ENCODE measurements around the gene GCSAM. TPM values are rescaled to one million over a fixed set of nuclear protein-coding genes. Genes with fewer than 3 reads are reported as not detected.

The GCSAM gene
- total RNA-seq, 1 experiment from 2014 or later: not detected

DNA sequence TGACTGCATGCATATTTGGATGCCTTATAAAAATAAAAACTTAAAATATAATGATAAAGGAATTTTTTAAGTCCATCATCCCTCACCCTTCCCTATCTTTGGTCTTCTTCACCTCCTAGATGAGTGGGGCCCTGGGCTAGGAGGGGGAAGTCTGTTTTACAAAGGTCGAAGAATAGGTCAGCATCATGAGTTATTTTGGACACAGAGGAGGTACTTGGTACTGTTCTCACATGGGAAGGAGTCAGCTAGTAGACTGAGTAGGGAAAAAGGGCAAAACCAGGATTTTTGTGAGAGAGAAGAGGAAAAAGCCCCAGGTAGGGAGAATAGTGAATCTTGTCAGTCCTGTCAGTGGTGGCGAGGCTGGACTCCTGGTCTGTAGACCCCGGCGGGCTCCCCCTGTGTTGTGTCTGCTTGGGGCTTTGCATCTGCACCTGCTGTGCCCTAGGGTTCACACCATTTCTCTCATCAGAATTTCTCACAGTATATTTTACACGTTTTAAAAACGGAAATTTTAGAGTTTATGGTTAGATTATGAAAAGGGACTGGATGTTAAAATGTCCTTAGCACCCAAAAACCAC is 17.2 kb downstream of the GCSAM start:
- H2AFZ ChIP-seq (ENCODE audit: low read length): no peak overlapping the region
- no peak overlapping the region for H3K4me2 ChIP-seq (ENCODE audit: insufficient read depth, insufficient read length, low read length)
- H3K18ac ChIP-seq (ENCODE audit: insufficient read length, low read depth, low read length): no peak overlapping the region
- H2BK20ac ChIP-seq (ENCODE audit: low read depth, low read length, poor library complexity, severe bottlenecking): no peak overlapping the region
- H2BK15ac ChIP-seq (ENCODE audit: low read depth, low read length): no peak overlapping the region
- H2BK12ac ChIP-seq (ENCODE audit: insufficient read length, low read depth, low read length): no peak overlapping the region
- no peak overlapping the region for H3K14ac ChIP-seq (ENCODE audit: insufficient read depth, low read length)
- H4K91ac ChIP-seq (ENCODE audit: insufficient read length, low read depth, low read length): no peak overlapping the region
- no peak overlapping the region for H3K56ac ChIP-seq (ENCODE audit: insufficient read length, low read depth, low read length)
- Mint-ChIP-seq H3K27ac (peak overlapping the region in 1 of 3 experiments; percentile 70; a peak in 2 of 7 replicates), H3K4me3 (no peak overlapping the region), H3K27me3 (ENCODE audit: low read depth) (no peaks in the 10 kb centered on the region), H3K9me3 (no peaks in the 10 kb centered on the region), H3K4me1 (peaks cover 28 to 29% of the 10 kb centered on the region in 2 experiments), H3K36me3 (ENCODE audit: insufficient read depth in 1 of 3, low read depth in 3 of 3) (peaks cover 10 to 18% (median 14%) of the 10 kb centered on the region in 3 experiments; a peak in 4 of 7 replicates)
- H3T11ph ChIP-seq (ENCODE audit: low read length): no peak overlapping the region
- no peaks in the 10 kb centered on the region for H3K79me1 ChIP-seq (ENCODE audit: insufficient read depth, low read depth, low read length, poor library complexity, severe bottlenecking)
- H3K23me2 ChIP-seq (ENCODE audit: insufficient read length, low read depth, low read length, poor library complexity, severe bottlenecking): no peaks in the 10 kb centered on the region
- H2BK5ac ChIP-seq (ENCODE audit: insufficient read length, low read length): no peak overlapping the region
- no peak overlapping the region for H3K23ac ChIP-seq (ENCODE audit: insufficient read length, low read depth, low read length)
- no peak overlapping the region for H4K8ac ChIP-seq (replicated peaks; ENCODE audit: insufficient read length, low read depth, low read length)
- H3K79me2 ChIP-seq (ENCODE audit: insufficient read depth, low read length): no peaks in the 10 kb centered on the region
- H3K9ac ChIP-seq (ENCODE audit: extremely low read depth, insufficient read length, low read length): no peak overlapping the region
- H3K4ac ChIP-seq (ENCODE audit: low read depth, low read length): no peak overlapping the region
- H3K9me3 ChIP-seq (ENCODE audit: control insufficient read depth, low read depth, low read length): no peaks in the 10 kb centered on the region
- H3K27me3 ChIP-seq (ENCODE audit: insufficient read depth, low read length): no peaks in the 10 kb centered on the region
- DNase-seq: no peak
- TF ChIP-seq, protein P1, sequence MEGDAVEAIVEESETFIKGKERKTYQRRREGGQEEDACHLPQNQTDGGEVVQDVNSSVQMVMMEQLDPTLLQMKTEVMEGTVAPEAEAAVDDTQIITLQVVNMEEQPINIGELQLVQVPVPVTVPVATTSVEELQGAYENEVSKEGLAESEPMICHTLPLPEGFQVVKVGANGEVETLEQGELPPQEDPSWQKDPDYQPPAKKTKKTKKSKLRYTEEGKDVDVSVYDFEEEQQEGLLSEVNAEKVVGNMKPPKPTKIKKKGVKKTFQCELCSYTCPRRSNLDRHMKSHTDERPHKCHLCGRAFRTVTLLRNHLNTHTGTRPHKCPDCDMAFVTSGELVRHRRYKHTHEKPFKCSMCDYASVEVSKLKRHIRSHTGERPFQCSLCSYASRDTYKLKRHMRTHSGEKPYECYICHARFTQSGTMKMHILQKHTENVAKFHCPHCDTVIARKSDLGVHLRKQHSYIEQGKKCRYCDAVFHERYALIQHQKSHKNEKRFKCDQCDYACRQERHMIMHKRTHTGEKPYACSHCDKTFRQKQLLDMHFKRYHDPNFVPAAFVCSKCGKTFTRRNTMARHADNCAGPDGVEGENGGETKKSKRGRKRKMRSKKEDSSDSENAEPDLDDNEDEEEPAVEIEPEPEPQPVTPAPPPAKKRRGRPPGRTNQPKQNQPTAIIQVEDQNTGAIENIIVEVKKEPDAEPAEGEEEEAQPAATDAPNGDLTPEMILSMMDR (conservative IDR thresholded peaks at IDR 0.05): no peak
- no peak overlapping the region for H2AK5ac ChIP-seq (ENCODE audit: insufficient read length, low read length)
- no peak overlapping the region for H3K27ac ChIP-seq (ENCODE audit: insufficient read length, low read depth, low read length)
- no peaks in the 10 kb centered on the region for H4K20me1 ChIP-seq (ENCODE audit: control insufficient read depth, insufficient read depth, insufficient read length)
- WGBS (ENCODE audit: extremely low coverage, insufficient read length, low lambda C conversion rate): no CpG with 5 or more reads among the region's 6 CpGs
- H3K4me1 ChIP-seq (ENCODE audit: insufficient read depth, low read length): no peaks in the 10 kb centered on the region
- H2BK120ac ChIP-seq (ENCODE audit: low read depth, low read length, poor library complexity, severe bottlenecking): no peak overlapping the region
- H4K5ac ChIP-seq (ENCODE audit: insufficient read length, low read depth, low read length): no peak overlapping the region
